GM12872 (cell line): Measurements from ENCODE around the gene CLRN1.

Source experiments
- TF ChIP-seq, protein P1 (sequence below): IDR thresholded peaks from 3 replicates; pipeline ENCODE4 v1.5.1; 2011; ENCODE audit warnings: low read depth, mild to moderate bottlenecking, low read length, moderate library complexity; ENCODE audit not compliant: insufficient read depth

The CLRN1 gene

DNA sequence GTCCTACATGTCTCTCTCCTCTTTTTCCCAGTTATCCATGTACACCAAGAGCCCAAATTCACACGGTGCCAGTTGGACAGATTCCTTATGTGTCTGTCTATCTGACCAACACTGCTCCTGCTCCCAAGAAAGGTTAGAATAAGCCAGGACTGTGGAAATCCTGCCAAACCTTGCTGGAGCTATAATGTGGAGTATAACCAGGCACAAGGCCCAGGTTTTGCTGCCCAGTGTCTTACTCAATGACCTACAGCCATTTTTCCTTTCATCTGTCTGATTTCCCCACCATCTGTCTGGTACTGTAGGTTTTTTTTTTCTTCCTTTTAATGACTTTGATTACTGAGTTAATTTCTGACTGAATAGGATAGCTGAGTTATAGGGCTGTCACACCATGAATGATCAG lies 40.8 kb downstream of the CLRN1 start:
- TF ChIP-seq, protein P1, sequence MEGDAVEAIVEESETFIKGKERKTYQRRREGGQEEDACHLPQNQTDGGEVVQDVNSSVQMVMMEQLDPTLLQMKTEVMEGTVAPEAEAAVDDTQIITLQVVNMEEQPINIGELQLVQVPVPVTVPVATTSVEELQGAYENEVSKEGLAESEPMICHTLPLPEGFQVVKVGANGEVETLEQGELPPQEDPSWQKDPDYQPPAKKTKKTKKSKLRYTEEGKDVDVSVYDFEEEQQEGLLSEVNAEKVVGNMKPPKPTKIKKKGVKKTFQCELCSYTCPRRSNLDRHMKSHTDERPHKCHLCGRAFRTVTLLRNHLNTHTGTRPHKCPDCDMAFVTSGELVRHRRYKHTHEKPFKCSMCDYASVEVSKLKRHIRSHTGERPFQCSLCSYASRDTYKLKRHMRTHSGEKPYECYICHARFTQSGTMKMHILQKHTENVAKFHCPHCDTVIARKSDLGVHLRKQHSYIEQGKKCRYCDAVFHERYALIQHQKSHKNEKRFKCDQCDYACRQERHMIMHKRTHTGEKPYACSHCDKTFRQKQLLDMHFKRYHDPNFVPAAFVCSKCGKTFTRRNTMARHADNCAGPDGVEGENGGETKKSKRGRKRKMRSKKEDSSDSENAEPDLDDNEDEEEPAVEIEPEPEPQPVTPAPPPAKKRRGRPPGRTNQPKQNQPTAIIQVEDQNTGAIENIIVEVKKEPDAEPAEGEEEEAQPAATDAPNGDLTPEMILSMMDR: no peak

DNA sequence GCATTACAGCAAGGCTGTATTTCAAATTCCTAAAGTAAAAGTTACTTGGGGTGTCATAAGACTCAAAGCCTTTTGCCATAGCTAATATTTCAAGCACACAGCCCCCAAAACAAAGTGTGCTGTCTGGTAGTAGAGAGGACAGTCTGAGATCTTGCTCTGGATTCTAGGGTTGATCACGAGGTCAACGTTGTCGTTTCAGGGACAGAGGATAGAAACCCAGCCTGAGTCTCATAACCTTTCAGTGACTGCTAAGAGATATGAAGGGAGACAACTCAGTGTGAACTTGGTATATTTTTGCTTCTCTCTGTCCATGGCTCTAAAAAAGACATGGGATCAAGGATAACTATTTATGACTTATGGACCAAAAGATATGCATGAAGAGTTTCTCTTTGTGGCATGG lies 41.7 kb downstream of the CLRN1 start:
- TF ChIP-seq, protein P1: no peak

DNA sequence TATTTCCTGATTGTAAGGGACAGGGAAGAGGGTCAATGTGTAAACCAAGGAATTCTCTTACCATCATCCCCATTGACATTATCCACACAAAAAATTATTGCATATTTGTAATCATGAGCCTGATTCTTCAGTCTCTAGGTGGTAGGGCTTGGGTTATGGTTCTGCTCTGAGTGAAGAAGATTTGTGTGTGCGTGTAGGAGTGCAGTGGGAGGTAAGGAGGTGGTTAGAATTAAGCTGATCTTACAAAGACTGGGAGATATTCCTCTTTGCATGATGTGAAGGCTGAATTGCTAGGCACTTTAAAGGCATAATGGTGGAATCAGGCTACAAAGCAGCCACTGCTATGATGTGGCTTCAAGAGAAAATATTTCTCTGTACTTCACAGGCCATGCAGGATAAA lies 44.3 kb downstream of the CLRN1 start:
- TF ChIP-seq, protein P1: no peak

DNA sequence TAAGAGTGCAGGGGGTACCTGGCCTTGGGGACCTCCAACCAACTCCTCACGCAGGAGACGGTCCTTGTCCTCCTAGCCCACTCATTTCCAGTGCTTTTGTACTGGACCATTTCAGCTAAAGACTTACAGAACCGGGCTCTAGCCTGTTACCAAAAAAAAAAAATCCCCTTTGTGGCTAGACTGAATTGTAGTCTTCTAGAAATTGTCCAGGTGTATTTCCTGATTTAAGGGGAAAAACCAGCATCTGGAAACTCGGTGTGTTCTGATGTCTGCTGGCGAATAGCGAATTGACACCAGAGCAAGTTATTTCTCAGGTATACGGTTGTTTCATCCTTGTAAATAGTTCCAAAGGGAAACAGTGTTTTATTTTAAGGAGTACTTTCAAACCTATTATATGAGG lies 46.2 kb downstream of the CLRN1 start:
- TF ChIP-seq, protein P1: no peak

DNA sequence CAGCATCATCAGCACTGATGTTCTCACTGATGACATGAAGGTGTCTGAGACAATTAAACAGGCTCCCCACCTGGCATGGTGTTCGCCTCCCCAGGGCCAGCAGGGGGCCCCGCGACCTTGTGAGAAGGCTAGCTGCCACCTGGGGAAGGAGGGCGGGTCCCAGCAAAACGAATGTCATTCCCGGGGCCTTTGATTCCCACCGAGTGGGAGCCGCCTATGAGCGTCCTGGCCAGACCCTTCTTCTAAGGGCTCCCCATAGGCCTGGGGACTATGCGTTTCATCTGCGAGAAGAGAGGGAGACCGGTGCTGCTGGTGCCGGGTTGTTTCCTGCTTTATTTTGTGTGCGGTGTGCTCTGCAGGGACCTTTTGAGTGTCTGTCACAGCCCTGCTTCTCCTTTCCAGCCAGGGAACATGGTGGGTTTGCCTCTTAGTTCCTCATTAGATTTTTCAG lies 46.8 kb downstream of the CLRN1 start:
- TF ChIP-seq, protein P1: peak; percentile 81

DNA sequence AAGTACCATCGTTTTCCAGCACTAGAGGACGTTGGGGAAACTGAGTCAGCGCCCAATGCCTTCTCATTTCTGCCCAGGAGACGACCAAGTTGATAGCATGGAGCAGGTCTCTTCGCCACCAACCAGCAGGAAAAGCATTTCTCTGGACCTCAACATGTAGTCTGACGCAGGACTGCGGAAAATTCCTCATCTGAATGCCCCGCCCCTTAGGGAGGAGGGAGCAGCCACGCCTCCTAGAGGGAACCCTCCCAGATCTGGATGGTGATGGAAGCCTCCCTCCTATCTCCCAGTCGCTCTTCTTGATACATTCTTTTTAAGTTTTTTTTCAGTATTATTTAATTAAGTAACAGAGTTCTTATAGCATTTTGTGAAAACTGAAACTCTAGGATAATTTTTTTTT lies 49.9 kb downstream of the CLRN1 start:
- TF ChIP-seq, protein P1: no peak

DNA sequence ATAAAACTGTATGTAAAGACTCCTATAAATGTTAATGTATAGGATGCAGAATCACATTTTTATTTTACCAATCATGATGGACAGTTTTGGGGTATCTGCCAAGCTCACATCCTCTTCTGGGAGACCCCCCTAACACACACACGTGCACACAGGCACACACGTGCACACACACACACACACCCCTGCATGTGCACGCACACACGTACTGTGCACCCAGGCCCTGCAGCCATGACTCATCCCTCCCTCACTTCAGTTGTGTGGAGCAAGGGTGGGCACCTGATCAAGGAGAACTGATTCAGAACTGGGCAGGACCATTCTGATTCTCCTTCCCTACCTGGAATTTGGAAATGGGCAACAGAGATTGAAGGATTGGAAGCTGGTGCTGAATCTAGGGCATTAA lies 51.3 kb downstream of the CLRN1 start:
- TF ChIP-seq, protein P1: no peak

DNA sequence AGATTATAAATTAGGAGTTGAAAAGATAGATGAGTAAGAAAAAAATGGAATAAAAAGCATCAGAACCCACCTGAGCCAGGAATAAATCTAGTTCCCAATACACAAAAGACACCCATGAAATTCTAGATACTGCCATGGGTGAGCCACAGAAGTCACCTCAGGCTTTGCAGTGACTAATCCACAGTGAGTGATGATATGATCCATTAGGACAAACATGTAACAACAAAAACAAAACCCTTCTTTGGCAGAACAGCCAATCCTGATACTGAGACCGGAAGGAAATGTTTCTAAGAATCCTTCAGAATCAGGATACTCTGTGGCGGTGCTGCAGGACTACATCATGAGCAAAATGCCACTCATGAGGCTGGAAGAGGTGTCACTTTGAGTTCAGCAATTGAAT lies 52.3 kb downstream of the CLRN1 start:
- TF ChIP-seq, protein P1: no peak
